NOMO-1 treated with dmso at 0.1 percent for 144 hours (cell line): ENCODE measurements around the gene TTC6.
A peak's percentile ranks its signal among the peaks of the same experiment; 100 is the strongest.

Experiments used
- DNase-seq: peaks from one replicate; lab custom pipeline; 2025; ENCODE audit not compliant: unreplicated experiment; lab: John Stamatoyannopoulos, UW

The TTC6 gene

GRCh38 chr14:37585971-37586796, 9.2 kb upstream of the TTC6 start:
- no peak for DNase-seq

GRCh38 chr14:37586797-37587130, 8.7 kb upstream of the TTC6 start:
- DNase-seq = no peak

GRCh38 chr14:37587131-37587803, 8.2 kb upstream of the TTC6 start:
- no peak for DNase-seq

GRCh38 chr14:37587881-37588666, 7.4 kb upstream of the TTC6 start:
- DNase-seq = no peak

- DNase-seq = no peak
These were observed 6.8 kb upstream of the TTC6 start for GRCh38 chr14:37588667-37588955.

- no peak for DNase-seq
These were observed 6.3 kb upstream of the TTC6 start for GRCh38 chr14:37588956-37589714.

- DNase-seq = no peak
These were observed 5.6 kb upstream of the TTC6 start for GRCh38 chr14:37589715-37590427.

GRCh38 chr14:37590428-37591139, 4.8 kb upstream of the TTC6 start:
- no peak for DNase-seq

- no peak for DNase-seq
These were observed 4.0 kb upstream of the TTC6 start for GRCh38 chr14:37591311-37591940.

- no peak for DNase-seq
These were observed 3.4 kb upstream of the TTC6 start for GRCh38 chr14:37591941-37592481.

GRCh38 chr14:37592482-37593408, 2.7 kb upstream of the TTC6 start:
- no peak for DNase-seq

- no peak for DNase-seq
These were observed 1.8 kb upstream of the TTC6 start for GRCh38 chr14:37593511-37594237.

- DNase-seq = peak; percentile 53
These were observed 1.0 kb upstream of the TTC6 start for GRCh38 chr14:37594238-37594970.

GRCh38 chr14:37595809-37596621, 586 bp downstream of the TTC6 start:
- peak; percentile 56 for DNase-seq

- no peak for DNase-seq
These were observed 1.5 kb downstream of the TTC6 start for GRCh38 chr14:37596790-37597472.

GRCh38 chr14:37597538-37597913, 2.1 kb downstream of the TTC6 start:
- no peak for DNase-seq
